GM21529 (cell line): Measurements from ENCODE around the gene NFIB.

Experiments used
- ATAC-seq: cut with Tn5 transposase; IDR thresholded peaks from one replicate; pipeline ENCODE4 v1.9.1; 2021; ENCODE audit not compliant: unreplicated experiment

The NFIB gene

GRCh38 chr9:14218253-14218652, 95.7 kb downstream of the NFIB start:
- no peak for ATAC-seq

DNA sequence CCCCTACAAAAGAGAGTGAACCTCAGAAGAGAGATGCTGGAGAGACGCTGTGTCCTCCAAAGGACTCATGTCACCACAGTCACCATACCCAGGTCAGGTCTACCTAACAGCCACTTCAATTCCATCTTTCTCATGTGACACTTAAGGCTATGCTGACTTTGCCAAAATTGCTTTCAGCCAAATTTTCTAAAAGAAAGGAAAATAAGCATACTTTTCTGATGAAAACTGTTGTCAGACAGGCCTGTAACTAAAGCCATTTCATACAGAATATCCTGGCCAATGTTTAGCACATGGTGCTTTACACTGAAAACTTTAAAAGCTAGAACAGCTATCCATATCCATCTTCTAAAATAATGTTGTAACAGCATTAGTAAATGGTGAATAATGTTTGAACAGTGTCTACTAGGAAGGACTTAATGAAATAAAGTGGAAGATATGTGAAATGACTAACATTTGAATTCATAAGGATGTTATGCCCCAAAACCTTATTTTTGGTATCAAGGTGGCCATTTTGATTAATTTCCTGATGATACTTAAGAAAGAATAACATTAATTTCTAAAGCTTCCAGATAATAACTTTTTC, 97.2 kb downstream of the NFIB start:
- no peak for ATAC-seq

- ATAC-seq: no peak
Measured at GRCh38 chr9:14215614-14216013, 98.3 kb downstream of the NFIB start.

DNA sequence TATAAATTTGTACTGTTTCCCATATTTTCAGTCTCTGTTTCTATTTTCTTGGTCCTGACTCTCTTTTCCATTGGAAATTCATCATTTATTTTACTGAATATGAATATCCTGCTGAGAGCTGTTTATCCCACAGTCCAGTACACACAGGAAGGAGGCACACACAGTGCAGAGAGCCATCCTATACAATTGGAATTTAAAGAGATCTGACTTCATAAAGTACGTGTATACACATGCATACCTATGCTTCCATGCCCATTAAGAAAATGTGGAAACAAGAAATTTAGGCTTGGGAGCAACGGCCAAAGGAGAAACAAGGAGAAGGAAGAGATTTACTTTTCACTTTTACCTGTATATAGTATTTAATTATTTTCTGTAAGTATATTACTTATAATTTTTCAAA, 99.2 kb downstream of the NFIB start:
- ATAC-seq: no peak

DNA sequence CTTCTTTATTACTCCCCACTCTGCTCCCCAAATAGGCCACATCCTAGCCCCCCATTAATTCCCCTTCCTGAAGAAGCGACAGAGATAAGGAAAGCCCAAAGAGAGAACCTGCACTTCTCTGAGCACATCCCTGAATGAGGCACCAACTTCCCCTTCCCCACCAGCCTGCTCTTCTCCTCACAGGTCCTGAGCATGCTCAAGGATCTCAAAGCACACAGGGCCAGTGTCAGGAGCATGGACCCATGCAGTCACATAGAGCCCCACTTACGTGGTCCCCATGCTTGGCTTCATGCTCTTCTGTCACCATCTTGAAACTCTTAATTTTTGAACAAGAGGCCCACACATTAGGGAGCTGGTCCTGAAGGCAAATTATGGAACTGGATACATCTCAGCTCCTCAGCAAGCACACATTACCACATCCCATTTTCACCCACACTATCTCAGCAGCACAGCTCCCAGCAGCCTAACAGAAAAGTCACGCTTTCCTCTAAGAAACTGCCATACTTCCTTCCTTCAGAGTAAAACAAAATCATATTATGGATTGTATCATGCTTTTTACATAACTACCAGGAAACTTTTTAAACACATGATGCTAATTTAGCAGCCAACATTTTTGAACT, 99.8 kb downstream of the NFIB start:
- ATAC-seq: no peak

DNA sequence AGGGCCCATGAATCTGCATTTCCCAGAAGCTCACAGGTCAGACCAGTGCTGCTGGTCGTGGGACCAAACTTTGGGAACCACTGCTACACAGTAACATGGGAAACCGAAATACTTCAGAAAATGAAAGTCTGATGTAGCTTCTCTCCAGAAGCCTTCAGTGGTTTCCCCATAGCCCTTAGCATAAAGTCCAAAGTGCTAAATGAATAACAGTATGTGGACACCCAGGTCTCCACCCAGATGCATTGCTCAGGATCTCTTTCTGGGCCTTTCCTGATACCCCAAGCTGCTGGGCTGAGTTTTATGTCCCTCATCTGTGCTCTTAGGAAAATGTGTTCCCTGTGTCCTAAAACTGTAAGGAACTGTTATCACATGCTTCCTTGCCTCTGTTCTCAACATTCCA, 100.4 kb downstream of the NFIB start:
- no peak for ATAC-seq

GRCh38 chr9:14212697-14213420, 101.1 kb downstream of the NFIB start:
- ATAC-seq: no peak

DNA sequence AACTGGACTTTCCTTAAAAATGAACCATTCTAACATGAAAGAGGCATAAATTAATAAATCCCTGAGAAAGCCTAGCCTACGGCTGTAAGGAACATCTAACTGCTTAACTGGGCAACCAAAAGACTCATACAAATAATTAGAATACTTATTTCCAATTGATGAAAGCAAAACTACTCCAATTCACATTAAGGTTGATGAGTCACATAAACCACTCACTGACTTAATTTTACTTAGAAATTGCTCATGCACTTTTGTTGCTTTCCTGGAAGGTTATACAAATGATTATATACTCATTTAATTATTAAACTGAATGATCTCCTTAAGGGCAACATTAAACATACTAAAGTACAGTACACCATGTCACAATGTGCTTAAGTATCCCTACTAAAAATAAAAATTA, 101.9 kb downstream of the NFIB start:
- no peak for ATAC-seq

DNA sequence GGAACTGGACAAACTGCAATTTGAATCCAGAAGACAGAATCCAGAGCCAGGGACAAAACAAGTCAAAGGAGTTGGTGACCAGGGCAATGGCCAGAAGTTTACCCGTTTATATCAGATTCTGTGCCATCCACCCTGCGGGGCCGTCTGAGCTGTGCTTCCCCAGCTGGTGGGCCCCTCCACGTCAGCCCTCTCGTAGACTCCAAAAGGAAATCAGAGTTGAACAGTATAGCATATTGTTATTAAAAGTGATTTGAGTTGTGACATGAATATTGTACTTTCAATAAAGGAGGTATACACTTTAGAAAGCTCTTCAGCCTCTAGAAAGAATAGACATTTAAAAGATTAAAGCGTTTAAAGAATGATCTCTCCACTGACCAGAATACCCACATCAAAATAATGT, 102.4 kb downstream of the NFIB start:
- ATAC-seq: no peak

DNA sequence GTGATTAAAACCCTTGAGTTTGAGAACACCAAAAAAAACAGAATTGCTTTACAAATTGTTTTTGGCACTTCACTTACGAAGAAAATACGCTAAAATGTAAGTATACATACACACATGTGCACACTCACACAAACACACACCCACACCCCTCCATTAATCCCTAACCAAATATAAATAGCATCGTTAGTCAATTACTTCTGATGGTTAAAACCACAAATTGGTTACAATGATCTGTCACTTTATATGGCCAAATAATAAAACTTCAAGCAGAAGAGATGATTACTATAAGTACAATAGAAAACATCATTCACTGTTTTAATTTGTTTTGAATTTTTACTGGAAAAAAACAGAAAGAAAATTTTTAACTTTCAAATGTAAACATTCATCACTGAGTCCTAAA, 103.5 kb downstream of the NFIB start:
- ATAC-seq: no peak

DNA sequence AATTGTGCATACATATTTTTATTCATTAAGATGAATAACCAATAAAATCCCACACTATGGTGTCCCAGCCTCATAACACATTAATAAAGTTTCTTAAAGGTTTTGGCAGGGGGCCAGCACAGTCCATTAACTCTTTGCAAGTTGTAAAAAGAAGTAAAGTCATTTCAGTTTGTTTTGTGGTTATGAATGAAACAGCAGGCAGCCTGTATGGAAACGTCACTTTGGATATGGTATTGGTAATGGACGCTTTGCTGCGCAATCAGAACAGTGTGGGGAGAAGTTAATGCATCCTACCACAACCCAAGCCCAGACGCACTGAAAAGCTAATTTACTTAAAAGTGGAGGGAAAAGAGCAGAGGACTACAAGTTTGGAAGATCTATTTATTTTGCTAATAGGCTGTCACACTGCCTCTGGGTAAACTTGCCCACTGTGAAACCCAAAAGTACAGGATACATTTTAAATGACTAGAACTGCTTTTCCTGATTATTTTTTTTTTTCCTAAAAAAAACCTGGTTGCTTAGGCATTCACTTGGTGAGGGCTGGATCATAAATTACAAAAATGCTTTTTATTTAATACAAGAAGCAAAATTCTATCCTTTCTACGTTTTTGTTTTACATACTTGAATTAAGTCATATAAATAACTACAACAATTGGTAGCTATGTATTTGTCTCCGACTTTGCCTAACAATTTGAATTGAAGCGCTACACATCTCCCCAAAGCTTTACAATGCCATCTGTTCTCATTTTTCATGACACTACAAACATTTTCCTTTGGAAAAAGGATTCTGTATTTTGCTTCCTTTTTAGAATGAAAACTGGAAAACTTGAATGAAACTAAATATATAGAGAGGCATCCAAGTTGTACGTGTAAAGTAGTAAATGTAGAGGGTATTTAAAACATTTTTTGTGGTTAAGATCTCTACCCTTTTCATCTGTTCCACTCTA, 104.3 kb downstream of the NFIB start:
- ATAC-seq: no peak

- no peak for ATAC-seq
Measured at GRCh38 chr9:14207352-14207995, 106.5 kb downstream of the NFIB start.

DNA sequence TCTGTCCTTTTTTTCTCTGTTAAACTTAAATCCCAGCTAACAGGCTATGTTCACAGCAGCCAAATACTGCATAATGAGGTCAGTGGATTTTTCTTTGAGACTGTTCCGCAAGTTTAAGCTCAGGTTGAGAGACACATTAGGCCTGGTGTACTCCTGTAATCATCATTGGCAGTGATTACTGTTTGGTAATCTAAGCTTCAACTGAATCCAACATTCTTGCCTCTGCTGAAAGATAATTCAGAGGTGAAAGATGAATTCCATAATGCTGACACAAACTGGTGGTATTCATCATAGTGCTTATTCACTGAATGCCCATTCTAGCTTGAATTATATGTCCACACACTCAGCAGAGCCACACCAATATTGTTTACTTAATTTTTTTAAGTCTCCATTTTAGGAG, 108.5 kb downstream of the NFIB start:
- ATAC-seq: no peak

DNA sequence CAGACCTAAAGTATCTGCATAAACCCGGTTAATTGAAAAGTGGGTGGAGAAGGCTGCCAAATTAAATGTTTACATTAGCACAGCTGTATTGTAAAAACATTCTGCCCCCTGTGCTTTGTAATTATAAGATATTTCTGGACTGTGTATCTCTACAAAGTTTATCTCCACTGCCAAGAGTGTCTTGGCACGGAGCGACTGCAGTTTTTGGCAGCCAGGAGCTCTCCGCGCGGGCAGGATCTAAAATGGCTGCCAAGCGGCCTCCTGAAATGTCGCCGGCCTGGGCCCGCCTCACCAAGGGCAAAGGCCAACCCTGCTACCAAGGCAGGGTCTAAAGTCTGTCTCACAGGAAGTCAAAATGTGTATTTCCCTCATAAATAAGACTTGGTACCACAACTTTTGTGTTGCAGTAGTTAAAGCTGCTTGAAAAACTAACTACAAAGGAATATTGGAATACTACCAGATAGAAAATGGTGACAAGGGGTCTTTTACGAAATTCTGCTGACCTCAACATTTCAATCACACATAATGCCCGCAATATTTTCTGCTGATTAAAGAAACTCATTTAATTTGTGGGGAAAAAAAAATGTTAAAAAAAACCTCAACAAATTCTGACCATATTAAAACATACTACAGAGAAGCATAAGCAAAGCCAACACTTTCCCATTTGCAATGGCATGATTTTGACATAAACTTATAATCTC, 110.4 kb downstream of the NFIB start:
- no peak for ATAC-seq

- no peak for ATAC-seq
Measured at GRCh38 chr9:14198841-14199455, 115.0 kb downstream of the NFIB start.

DNA sequence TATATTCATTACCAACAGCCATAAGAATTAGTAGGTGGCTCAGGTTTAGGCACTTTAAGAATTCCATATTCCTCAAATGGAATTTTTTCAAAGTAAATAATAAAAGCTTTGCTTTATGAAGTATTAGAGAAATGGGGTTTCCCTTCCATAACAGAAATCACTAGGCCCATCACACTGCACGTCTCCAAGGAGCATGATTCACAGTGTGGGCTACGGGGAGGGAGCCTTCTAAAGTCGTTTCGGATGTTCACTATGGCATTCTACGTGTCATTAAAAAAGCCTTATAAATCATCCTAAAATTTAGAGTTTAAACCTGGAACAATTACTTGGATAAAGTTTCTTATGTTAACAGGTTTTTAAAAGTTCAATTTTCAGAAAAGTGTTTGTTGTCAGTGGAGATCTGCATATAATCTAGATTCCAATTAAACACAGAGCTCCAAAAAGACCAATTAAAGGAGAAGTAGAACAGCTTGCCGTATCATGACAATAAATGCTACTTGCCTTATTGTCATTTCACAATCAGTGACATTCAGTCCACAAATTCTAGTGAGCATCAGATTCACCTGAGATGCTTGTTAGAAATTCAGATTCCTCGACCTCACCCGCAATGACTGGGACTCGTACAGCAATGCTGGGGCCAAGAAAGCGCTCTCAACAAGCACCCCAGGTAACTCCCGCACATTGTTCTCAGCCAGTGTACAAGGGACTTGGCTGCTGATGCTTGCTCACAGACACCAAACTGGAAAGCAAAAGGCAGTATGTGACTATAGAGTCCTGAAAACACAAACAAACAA, 115.7 kb downstream of the NFIB start:
- no peak for ATAC-seq

- no peak for ATAC-seq
Measured at GRCh38 chr9:14197325-14197858, 116.5 kb downstream of the NFIB start.

DNA sequence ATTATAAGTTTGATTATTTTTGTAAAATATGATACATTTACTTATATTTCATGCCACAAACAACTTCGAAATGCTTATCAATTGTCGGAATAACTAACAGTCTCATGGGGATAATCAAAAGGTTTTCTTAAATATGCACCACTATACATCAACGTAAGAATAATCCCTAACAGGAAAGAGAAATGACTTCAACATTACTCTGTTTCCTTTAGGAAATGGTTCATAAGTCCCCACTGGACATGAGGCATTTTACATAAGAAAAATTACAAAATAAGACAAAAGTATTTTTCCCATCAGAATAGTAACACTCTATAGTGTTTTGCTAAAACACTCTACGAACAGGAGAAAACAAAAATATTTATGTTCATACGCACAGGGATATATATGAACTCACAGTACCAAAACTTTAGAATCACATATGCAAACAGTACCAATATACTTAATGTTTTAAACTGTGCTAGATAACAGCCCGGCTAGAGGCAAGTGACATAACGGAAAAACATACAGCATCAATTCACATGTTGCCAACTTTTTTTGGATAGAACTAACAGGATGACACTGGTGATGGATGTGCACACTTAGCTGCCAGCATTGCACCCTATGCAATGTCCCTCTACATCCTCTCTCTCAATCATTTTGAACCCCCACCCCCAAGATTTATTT, 120.5 kb downstream of the NFIB start:
- no peak for ATAC-seq
